HG02870 (cell line): Measurements from ENCODE around the gene TRIM67.

ENCODE experiments used
- ATAC-seq: cut with Tn5 transposase; IDR thresholded peaks from one replicate; pipeline ENCODE4 v1.9.1; 2021; ENCODE audit warnings: mild to moderate bottlenecking, moderate library complexity; ENCODE audit not compliant: unreplicated experiment

TRIM67 gene

GRCh38 chr1:231231511-231231910, 69.7 kb downstream of the TRIM67 start:
- ATAC-seq = no peak

- ATAC-seq = no peak
Observed at GRCh38 chr1:231232870-231233734, 71.2 kb downstream of the TRIM67 start.

DNA sequence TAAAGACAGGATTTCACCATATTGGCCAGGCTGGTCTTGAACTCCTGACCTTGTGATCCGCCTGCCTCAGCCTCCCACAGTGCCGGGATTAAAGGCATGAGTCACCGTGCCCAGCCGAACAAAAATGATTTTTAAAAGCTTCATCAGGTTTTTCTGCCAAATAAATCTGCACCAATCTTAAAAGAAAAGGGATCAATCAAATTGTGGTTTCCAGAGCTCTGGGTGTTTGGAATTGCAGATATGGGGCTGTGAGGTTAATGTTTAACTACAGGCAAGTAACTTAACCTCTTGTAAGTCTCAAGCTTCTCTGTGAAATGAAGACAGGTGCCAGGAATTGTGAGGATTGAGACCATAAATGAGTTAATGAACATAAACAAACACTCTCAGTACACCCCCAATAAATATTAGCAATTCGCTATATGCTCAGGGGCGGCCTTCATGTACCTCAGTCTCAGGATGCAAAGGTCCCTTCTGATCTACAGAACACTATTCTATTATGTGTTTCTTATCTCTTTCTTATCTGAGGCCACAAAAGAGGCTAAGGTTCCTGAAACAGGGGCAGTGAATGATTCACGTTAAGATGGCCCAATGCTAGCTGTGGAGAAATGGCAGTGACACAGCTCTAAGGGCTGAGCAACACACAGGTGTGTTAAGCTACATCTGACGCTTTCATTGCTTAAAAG, 72.0 kb downstream of the TRIM67 start:
- ATAC-seq = no peak

- no peak for ATAC-seq
Observed at GRCh38 chr1:231234506-231234905, 72.6 kb downstream of the TRIM67 start.

- no peak for ATAC-seq
Observed at GRCh38 chr1:231235526-231236207, 73.8 kb downstream of the TRIM67 start.

GRCh38 chr1:231236208-231236591, 74.3 kb downstream of the TRIM67 start:
- no peak for ATAC-seq

DNA sequence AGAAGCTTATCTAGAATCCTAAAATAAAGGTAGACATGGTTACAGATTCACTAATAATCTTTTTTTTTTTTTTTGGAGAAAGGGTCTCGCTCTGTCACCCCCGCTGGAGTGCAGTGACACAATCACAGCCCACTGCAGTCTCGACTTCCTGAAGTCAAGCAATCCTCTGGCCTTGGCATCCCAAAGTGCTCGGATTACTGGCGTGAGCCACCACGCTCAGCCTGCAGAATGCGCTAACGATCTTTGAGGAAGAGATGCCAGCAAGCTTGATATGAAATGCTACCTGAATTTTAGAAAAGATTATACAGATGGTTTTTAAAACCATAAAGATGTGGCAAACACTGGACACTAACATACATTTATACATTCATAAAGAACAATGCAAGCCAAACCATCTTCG, 75.1 kb downstream of the TRIM67 start:
- no peak for ATAC-seq

DNA sequence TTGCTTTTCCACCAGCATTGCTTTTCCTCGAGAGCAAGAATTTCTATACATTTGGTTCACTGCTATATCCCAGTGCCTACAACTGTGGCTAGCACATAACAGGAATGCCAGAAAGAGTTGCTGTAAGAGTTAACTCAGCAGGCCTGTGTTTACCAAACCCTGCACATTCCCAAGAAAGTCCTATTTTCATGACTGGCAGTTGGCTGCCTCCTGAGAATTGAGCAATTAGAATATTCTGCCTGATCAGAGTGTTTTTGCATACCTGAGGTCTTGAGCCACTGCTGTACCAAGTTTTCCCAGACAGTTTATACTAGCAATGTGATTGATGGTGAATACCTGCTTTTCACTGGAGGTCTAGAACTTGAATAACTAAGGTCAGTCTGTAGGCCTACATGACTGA, 76.4 kb downstream of the TRIM67 start:
- no peak for ATAC-seq

DNA sequence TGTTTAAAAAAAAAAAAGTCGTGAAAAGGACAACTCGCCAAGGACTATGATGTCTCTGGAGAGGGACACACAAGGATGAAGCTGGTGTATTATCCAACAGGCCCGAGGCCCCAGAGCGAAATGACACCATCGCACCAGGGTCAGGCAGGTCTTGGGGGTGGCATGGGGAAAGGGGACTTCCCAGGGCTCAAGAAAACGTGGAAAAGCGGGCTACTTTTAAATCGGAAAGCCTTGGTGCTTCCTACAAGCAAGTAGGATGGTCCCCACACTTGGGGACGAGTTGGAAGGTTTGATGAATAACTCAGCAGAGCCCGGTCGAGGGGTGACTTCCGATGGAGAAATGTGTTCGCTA, 78.6 kb downstream of the TRIM67 start:
- ATAC-seq = peak; percentile 3

- peak; percentile 86 for ATAC-seq
Observed at GRCh38 chr1:231240883-231241735, 79.3 kb downstream of the TRIM67 start, which contains the start of gene GNPAT. TSS of gene GNPAT (plus strand) at chr1:231241212. CDS start at chr1:231241379, 167 bp downstream.

DNA sequence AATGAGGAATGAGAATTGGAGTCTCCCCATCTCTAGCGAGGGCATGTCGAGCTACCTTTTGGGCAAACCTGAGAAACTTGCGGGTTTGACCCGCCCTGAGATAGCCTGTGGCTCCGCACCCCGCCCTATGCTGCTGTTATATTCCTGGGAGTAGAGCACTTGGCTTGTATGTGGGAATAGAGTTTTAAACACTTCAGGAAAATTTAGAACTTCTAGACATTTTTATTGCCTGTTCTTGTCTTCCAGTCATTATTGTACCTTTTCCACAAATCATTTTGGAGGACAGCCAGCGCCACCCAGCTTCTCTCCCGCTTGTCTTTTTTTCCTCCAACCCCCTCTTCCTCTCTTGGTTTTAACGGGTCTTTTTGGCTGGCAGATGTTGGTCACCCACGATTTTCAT, 79.9 kb downstream of the TRIM67 start:
- ATAC-seq = peak; percentile 24

- ATAC-seq = no peak
Observed at GRCh38 chr1:231242516-231243198, 80.8 kb downstream of the TRIM67 start.

GRCh38 chr1:231248778-231249177, 86.9 kb downstream of the TRIM67 start:
- no peak for ATAC-seq

GRCh38 chr1:231252336-231252735, 90.5 kb downstream of the TRIM67 start:
- ATAC-seq = no peak

GRCh38 chr1:231260351-231260750, 98.5 kb downstream of the TRIM67 start:
- ATAC-seq = no peak

DNA sequence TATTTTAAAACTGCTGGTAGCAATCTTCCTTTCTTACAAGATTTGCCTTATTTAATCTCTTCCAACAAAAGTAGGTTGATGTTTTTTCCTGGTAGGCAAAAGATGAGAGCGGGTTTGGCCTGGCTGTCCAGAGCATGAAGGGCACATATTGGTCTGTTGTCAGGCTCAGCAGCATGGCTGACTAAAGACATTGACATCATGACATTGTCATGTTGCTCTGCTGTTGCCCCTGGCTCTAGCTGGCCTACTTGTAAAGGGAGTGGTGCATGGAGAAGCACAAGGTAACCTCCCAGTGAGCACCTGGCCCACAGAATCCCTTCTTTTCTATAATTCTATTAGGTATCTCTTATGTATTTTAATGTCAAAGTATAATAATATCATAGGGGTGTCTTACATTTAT, 102.8 kb downstream of the TRIM67 start:
- no peak for ATAC-seq

DNA sequence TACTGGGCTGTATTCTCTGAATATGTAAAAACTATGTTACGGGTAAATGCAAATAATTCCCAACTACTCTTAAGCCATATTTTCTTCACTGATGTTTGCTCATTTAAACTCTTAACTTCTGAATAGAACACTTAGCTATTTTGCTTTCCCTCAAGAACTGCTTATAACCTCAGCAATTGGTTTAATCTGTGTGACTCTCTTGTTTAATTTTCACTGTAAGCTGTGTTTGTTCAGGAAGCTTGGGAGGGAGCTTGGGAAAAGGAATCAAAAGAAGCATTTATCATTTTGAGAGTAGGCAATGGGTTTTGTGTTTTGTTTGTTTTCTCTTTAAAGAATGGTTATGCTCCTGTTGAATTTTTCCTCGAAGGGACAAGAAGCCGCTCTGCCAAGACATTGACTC, 103.5 kb downstream of the TRIM67 start:
- ATAC-seq = no peak

DNA sequence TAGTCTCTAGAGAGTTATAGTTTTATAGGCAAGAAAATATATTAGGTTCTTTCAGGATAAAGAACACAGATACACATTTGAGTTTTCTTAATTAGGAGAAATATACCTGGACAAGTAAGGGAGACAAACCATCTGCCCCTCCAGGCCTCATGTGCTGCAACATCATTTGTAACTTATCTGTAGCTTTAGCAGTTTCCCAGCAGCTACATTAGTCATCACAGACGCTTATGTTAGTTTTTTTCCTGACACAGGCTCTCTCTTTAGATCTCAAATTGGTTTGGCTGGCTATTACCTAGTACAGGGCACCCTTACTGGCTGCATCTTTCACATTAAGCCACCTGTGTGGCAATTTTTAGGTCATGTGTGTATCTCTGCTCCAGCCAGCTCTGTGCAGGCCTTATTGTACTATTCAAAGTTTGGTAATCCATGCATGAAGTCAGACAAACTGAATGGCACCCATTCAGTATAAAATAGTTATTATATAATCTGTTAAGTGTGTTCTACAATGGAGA, 105.0 kb downstream of the TRIM67 start:
- ATAC-seq = no peak
